ENCODE results near the gene THSD4. TPM values are rescaled to one million over a fixed set of nuclear protein-coding genes. Genes with fewer than 3 reads are reported as not detected.

THSD4 gene
- total and polyA plus RNA-seq, 2 of the 8 experiments (the other 6 are each of a cell fraction or from before 2014, with no cell fraction given), result 2.5 to 6.2 TPM

- CTCF ChIA-PET (ENCODE audit: partially characterized antibody), result interaction anchor here (0.7 kb wide), 1 partner anchor 688 kb away, joined by 3 read pairs; no protein-coding TSS in a partner anchor
- no peak overlapping the region for H2BK15ac ChIP-seq (ENCODE audit: low read length)
- no peak overlapping the region for H2BK20ac ChIP-seq (ENCODE audit: low read length)
- no peak overlapping the region for H3K9ac ChIP-seq (replicated peaks in 1 of 4; ENCODE audit: extremely low read depth in 1 of 4, low read depth in 3 of 4, low read length in 3 of 4)
- no peak overlapping the region for H2AK5ac ChIP-seq (ENCODE audit: low read depth, low read length)
- H3K27me3 ChIP-seq (replicated peaks in 1 of 4; ENCODE audit: control insufficient read depth in 3 of 4, extremely low read depth in 1 of 4, insufficient read depth in 3 of 4, low read length in 3 of 4), result peaks cover 0 to 21% (median 15%) of the 10 kb centered on the region in 4 experiments; a peak in 4 of 7 replicates
- H2BK120ac ChIP-seq (replicated peaks; ENCODE audit: low read depth, low read length), result no peak overlapping the region
- WGBS, 2 experiments (ENCODE audit: extremely low coverage in 1 of 2, insufficient coverage in 1 of 2, insufficient read length in 1 of 2, insufficient replicate concordance in 2 of 2, low coverage in 1 of 2, low lambda C conversion rate in 2 of 2, missing lambda C conversion rate in 1 of 2), result 75% methylated on average over 1 of the region's 1 CpG; no CpG with 5 or more reads in 1 of the 2 experiments
- H3K23ac ChIP-seq (ENCODE audit: insufficient read length), result no peak overlapping the region
- H3K56ac ChIP-seq (replicated peaks; ENCODE audit: insufficient read length, low read depth, low read length), result no peak overlapping the region
- peak in 1 of 2 experiments; percentile 11 for DNase-seq (ENCODE audit: low read depth in 1 of 2, low spot score in 2 of 2)
- H3K79me1 ChIP-seq (ENCODE audit: low read depth, low read length), result no peaks in the 10 kb centered on the region; the same call in 1 of the 2 replicates
- H4K20me1 ChIP-seq (replicated peaks in 1 of 2; ENCODE audit: control insufficient read depth in 1 of 2, insufficient read depth in 2 of 2, low read length in 2 of 2), result peaks cover 0 to 2% of the 10 kb centered on the region in 2 experiments
- H3K27ac ChIP-seq (ENCODE audit: low read depth, low read length), result no peak overlapping the region
- H2AFZ ChIP-seq (ENCODE audit: low read length), result no peak overlapping the region
- no peak overlapping the region for H3K4ac ChIP-seq (replicated peaks; ENCODE audit: insufficient read length, low read depth, low read length)
- no peaks in the 10 kb centered on the region for H3K79me2 ChIP-seq (ENCODE audit: control insufficient read depth in 1 of 2, insufficient read depth in 2 of 2, low read length in 2 of 2)
- H2BK12ac ChIP-seq (ENCODE audit: low read depth, low read length), result no peak overlapping the region
- H4K5ac ChIP-seq (ENCODE audit: insufficient read length, low read depth, low read length), result no peak overlapping the region
- no peak for FAIRE-seq
- no peak overlapping the region for H3K4me3 ChIP-seq (ENCODE audit: extremely low read depth in 1 of 4, insufficient read depth in 2 of 4, low read depth in 3 of 4, low read length in 4 of 4)
- POLR2A ChIA-PET (ENCODE audit: partially characterized antibody), result no interaction called here
- H4K8ac ChIP-seq (ENCODE audit: extremely low read depth, insufficient read depth, low read length), result no peak overlapping the region
- H3K18ac ChIP-seq (ENCODE audit: extremely low read depth, low read length), result no peak overlapping the region
- no peaks in the 10 kb centered on the region for H3K9me3 ChIP-seq (ENCODE audit: insufficient read depth in 2 of 2, low read depth in 1 of 2, low read length in 1 of 2)
- H3K4me2 ChIP-seq (ENCODE audit: insufficient read depth in 1 of 2, low read depth in 2 of 2, low read length in 2 of 2), result no peak overlapping the region
- H4K91ac ChIP-seq (replicated peaks; ENCODE audit: insufficient read length, low read length), result no peak overlapping the region
- H2BK5ac ChIP-seq (ENCODE audit: low read depth, low read length), result no peak overlapping the region
- H3K36me3 ChIP-seq (ENCODE audit: control insufficient read depth in 2 of 4, insufficient read depth in 4 of 4, low read length in 3 of 4), result no peaks in the 10 kb centered on the region
- TF ChIP-seq SRF (IDR thresholded peaks at IDR 0.05; ENCODE audit: low read depth, low read length) (no peak), FOSL1 (IDR thresholded peaks at IDR 0.05; ENCODE audit: insufficient read depth, low read depth, low read length) (no peak), CEBPB (IDR thresholded peaks at IDR 0.05; ENCODE audit: low read depth, low read length) (no peak), EP300 (IDR thresholded peaks at IDR 0.05; ENCODE audit: borderline replicate concordance in 1 of 2, low read depth in 2 of 2, low read length in 2 of 2) (no peak), BCL11A (IDR thresholded peaks at IDR 0.05; ENCODE audit: low read depth in 2 of 2, low read length in 2 of 2) (no peak), GTF2F1 (IDR thresholded peaks at IDR 0.05; ENCODE audit: borderline replicate concordance, low read depth, low read length) (no peak), TAF1 (IDR thresholded peaks at IDR 0.05; ENCODE audit: low read depth, low read length) (no peak), E2F6 (IDR thresholded peaks at IDR 0.05) (no peak), HDAC6 (IDR thresholded peaks at IDR 0.05; ENCODE audit: low read depth, low read length) (no peak), CHD2 (IDR thresholded peaks at IDR 0.05; ENCODE audit: low read length) (no peak), POU5F1 (IDR thresholded peaks at IDR 0.05; ENCODE audit: low read depth, low read length) (no peak), CBX8 (IDR thresholded peaks at IDR 0.05; ENCODE audit: borderline replicate concordance, low read depth, low read length) (no peak)
- H3K14ac ChIP-seq (ENCODE audit: insufficient read length), result no peak overlapping the region
- peaks cover 5 to 12% (median 7%) of the 10 kb centered on the region in 4 experiments; a peak in 4 of 7 replicates for H3K4me1 ChIP-seq (replicated peaks in 1 of 4; ENCODE audit: control insufficient read depth in 3 of 4, insufficient read depth in 4 of 4, low read length in 3 of 4)
- no peaks in the 10 kb centered on the region for H3K23me2 ChIP-seq (ENCODE audit: low read depth, low read length)
Observed at GRCh38 chr15:71089801-71090200, 25.5 kb upstream of the THSD4 start.

Measured in H1 (cell line).